Natural killer cell (primary cell): ENCODE results near the gene CEP78. TPM values are rescaled to one million over a fixed set of nuclear protein-coding genes. Genes with fewer than 3 reads are reported as not detected.

Experiments
- ATAC-seq, 3 donors: fragments of 150-1000 bp in 2 of 3; fragments of 200-7000 bp in 1 of 3; cut with Tn5 transposase; 1 replicate in 1 of 3; 2 replicates in 2 of 3; pipeline ENCODE4 v1.10.0; 2021; ENCODE audit warnings: mild to moderate bottlenecking in 2 of 3, moderate library complexity in 2 of 3
- DNase-seq, 2 donors: peaks; one replicate each; pipeline versions ENCODE4 v3.0.0 to v3.0.0-alpha.2; 2013 to 2021; ENCODE audit warnings: mixed read lengths in 1 of 2
- H3K27ac ChIP-seq: one replicate; pipeline ENCODE4 v1.5.1; 2013; ENCODE audit warnings: mild to moderate bottlenecking, low read length
- H3K27me3 ChIP-seq: one replicate; pipeline ENCODE4 v1.6.1; 2013; ENCODE audit warnings: low read length; ENCODE audit not compliant: control insufficient read depth, insufficient read depth
- H3K36me3 ChIP-seq: one replicate; pipeline ENCODE4 v1.6.1; 2013; ENCODE audit warnings: low read length; ENCODE audit not compliant: control insufficient read depth, insufficient read depth
- H3K4me1 ChIP-seq: one replicate; pipeline ENCODE4 v1.6.1; 2013; ENCODE audit warnings: low read length; ENCODE audit not compliant: control insufficient read depth, insufficient read depth
- H3K4me3 ChIP-seq: one replicate; pipeline ENCODE4 v1.5.1; 2013; ENCODE audit warnings: low read length
- H3K9me3 ChIP-seq: one replicate; pipeline ENCODE4 v1.6.1; 2013; ENCODE audit warnings: low read length; ENCODE audit not compliant: control insufficient read depth, insufficient read depth
- H3K27ac Mint-ChIP-seq, 2 donors: one replicate each; pipeline ENCODE4 v1.8.0; 2022; ENCODE audit warnings: mild to moderate bottlenecking in 2 of 2, mixed read lengths in 2 of 2, moderate library complexity in 1 of 2
- H3K27me3 Mint-ChIP-seq, 2 donors: one replicate each; pipeline ENCODE4 v1.8.0; 2022; ENCODE audit warnings: low read depth in 2 of 2, mixed read lengths in 2 of 2
- H3K36me3 Mint-ChIP-seq: one replicate; pipeline ENCODE4 v1.8.0; 2022; ENCODE audit warnings: mixed read lengths
- H3K4me1 Mint-ChIP-seq, 2 donors: one replicate each; pipeline ENCODE4 v1.8.0; 2022; ENCODE audit warnings: mixed read lengths in 2 of 2
- H3K4me3 Mint-ChIP-seq: one replicate; pipeline ENCODE4 v1.8.0; 2022; ENCODE audit warnings: mild to moderate bottlenecking, moderate library complexity, mixed read lengths
- H3K9me3 Mint-ChIP-seq, 2 donors: one replicate each; pipeline ENCODE4 v1.8.0; 2022; ENCODE audit warnings: mixed read lengths in 2 of 2
- WGBS: methylation state at CpG from one replicate; pipeline ENCODE4 v1.1.7; 2013; ENCODE audit warnings: missing lambda C conversion rate; ENCODE audit not compliant: insufficient coverage; 5-methylcytosine and 5-hydroxymethylcytosine counted together
- intact Hi-C: fragments of 100-400 bp; cut with micrococcal nuclease; formaldehyde crosslinking; loops from one replicate; pipeline ENCODE4 v1.14.2; 2022
- total RNA-seq, 4 donors: library from RNA; stranded (reverse); fragments of 120-200 nt in 1 of 4; gene quantifications; one replicate each; pipeline versions ENCODE4 v1.2.3 to v1.2.4, GENCODE V29; 2013 to 2022
- TF ChIP-seq, protein P1 (sequence below): fragments of 200-600 bp; IDR thresholded peaks from one replicate; pipeline ENCODE4 v1.8.0; 2022; ENCODE audit warnings: antibody characterized with exemption

The CEP78 gene
- total RNA-seq, 3 donors from 2014 or later (not counting 1 experiment from before 2014, with no cell fraction given) = 204 to 304 (median 253) TPM

DNA sequence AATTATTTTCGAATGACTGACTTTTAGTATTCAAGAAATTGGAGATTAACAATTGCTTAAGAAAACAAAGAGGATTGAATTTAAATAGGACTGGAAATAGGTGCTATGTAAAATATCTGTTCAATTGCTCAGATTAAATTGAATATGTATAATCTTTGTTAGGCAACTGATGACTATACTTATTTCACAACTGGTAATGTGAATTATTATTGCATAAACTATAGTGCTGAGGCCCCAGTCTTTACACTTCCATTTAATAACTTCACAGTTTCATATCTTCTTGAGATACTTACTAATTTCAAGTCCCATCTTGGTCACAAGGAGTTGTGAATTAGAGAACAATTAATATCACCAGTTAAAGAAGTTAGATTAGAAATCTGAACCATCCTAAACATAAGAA lies 16.7 kb downstream of the CEP78 start:
- Mint-ChIP-seq H3K27me3 (no peaks in the 10 kb centered on the region), H3K36me3 (peaks cover 36% of the 10 kb centered on the region), H3K4me1 (peaks cover 26 to 42% of the 10 kb centered on the region in 2 donors), H3K27ac (peak overlapping the region; percentile 70 to 78), H3K4me3 (no peak overlapping the region), H3K9me3 (no peaks in the 10 kb centered on the region)
- peaks cover 74% of the 10 kb centered on the region for H3K36me3 ChIP-seq
- no peaks in the 10 kb centered on the region for H3K9me3 ChIP-seq
- peak in 1 of 3 donors; percentile 32 for ATAC-seq
- no CpG with 5 or more reads among the region's 1 CpG for WGBS
- no peak for DNase-seq
- H3K4me3 ChIP-seq = no peak overlapping the region
- H3K27ac ChIP-seq = no peak overlapping the region
- TF ChIP-seq, protein P1, sequence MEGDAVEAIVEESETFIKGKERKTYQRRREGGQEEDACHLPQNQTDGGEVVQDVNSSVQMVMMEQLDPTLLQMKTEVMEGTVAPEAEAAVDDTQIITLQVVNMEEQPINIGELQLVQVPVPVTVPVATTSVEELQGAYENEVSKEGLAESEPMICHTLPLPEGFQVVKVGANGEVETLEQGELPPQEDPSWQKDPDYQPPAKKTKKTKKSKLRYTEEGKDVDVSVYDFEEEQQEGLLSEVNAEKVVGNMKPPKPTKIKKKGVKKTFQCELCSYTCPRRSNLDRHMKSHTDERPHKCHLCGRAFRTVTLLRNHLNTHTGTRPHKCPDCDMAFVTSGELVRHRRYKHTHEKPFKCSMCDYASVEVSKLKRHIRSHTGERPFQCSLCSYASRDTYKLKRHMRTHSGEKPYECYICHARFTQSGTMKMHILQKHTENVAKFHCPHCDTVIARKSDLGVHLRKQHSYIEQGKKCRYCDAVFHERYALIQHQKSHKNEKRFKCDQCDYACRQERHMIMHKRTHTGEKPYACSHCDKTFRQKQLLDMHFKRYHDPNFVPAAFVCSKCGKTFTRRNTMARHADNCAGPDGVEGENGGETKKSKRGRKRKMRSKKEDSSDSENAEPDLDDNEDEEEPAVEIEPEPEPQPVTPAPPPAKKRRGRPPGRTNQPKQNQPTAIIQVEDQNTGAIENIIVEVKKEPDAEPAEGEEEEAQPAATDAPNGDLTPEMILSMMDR = no peak
- H3K27me3 ChIP-seq = no peaks in the 10 kb centered on the region
- intact Hi-C loops = no loop called here
- no peaks in the 10 kb centered on the region for H3K4me1 ChIP-seq

DNA sequence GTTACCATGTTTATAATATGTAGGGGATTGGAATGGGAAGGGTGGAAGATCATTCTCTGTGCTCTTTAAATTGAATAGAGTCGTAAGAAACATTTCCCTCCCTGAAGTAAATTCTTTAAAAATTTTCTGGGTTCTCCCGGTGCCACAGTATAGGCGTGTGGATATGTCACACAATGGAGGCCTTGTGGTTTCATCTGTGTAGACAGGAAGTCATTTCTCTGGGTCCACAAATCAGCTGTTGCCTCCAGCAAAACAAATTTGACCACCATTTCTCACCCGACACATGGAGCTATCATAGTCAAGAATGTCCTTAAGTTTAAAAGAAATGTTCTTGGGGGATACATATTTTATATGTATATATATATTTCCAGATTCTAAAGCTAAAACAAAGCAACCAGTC lies 17.4 kb downstream of the CEP78 start:
- no peaks in the 10 kb centered on the region for H3K4me1 ChIP-seq
- peaks cover 19 to 38% of the 10 kb centered on the region in 2 donors for H3K4me1 Mint-ChIP-seq
- no peaks in the 10 kb centered on the region for H3K9me3 ChIP-seq
- TF ChIP-seq, protein P1 = no peak
- H3K27me3 Mint-ChIP-seq = no peaks in the 10 kb centered on the region
- H3K36me3 Mint-ChIP-seq = peaks cover 35% of the 10 kb centered on the region
- H3K4me3 Mint-ChIP-seq = no peak overlapping the region
- DNase-seq (no peak), ATAC-seq (peak; percentile 43 to 84 (median 80))
- H3K4me3 ChIP-seq = no peak overlapping the region
- no peak overlapping the region for H3K27ac ChIP-seq
- WGBS = 50% methylated on average over 3 of the region's 4 CpGs
- H3K9me3 Mint-ChIP-seq = no peaks in the 10 kb centered on the region
- H3K27ac Mint-ChIP-seq = peak overlapping the region; percentile 70 to 78
- no peaks in the 10 kb centered on the region for H3K27me3 ChIP-seq
- intact Hi-C loops = no loop called here
- H3K36me3 ChIP-seq = peaks cover 76% of the 10 kb centered on the region

DNA sequence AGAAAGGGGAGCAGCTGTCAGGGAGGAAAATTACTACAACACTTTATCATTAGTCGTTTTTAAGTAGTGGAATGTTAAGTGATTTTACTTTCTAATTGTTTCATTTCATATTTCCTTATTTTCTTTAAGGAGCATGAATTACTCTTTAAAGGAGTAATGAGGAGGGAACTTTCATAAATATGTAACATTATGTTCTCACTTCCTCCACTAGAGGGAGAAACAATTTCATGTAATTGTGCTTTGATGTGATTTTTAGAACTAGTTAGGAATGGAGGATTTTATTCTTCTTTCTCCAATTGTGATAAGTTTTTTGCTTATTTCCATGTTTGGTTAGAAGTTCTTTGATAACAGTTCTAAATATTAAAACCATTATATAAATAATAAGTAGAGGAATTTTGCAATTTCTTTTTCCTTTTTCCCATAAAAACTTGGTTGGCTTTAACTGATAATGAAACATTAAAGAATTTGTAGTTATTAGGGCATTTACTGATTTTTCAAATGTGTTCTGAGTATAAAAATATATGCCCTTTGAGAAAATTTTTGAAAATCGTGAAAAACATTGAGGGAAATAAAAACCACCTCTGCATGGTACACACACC lies 25.6 kb downstream of the CEP78 start:
- H3K27me3 ChIP-seq = no peaks in the 10 kb centered on the region
- Mint-ChIP-seq H3K36me3 (peaks cover 22% of the 10 kb centered on the region), H3K9me3 (no peaks in the 10 kb centered on the region), H3K4me3 (no peak overlapping the region), H3K27ac (peak overlapping the region in 1 of 2 donors; percentile 56), H3K4me1 (peaks cover 5 to 16% of the 10 kb centered on the region in 2 donors), H3K27me3 (no peaks in the 10 kb centered on the region)
- no peak overlapping the region for H3K27ac ChIP-seq
- intact Hi-C loops = loop anchor here (2.0 kb wide), 1 partner anchor 107 kb away; no protein-coding TSS in a partner anchor
- peaks cover 67% of the 10 kb centered on the region for H3K36me3 ChIP-seq
- H3K4me1 ChIP-seq = no peaks in the 10 kb centered on the region
- H3K9me3 ChIP-seq = no peaks in the 10 kb centered on the region
- DNase-seq = peak in 1 of 2 donors; percentile 55
- WGBS = no CpG with 5 or more reads among the region's 2 CpGs
- ATAC-seq = peak in 2 of 3 donors; percentile 53 to 62
- no peak overlapping the region for H3K4me3 ChIP-seq
- TF ChIP-seq, protein P1 = peak; percentile 79

DNA sequence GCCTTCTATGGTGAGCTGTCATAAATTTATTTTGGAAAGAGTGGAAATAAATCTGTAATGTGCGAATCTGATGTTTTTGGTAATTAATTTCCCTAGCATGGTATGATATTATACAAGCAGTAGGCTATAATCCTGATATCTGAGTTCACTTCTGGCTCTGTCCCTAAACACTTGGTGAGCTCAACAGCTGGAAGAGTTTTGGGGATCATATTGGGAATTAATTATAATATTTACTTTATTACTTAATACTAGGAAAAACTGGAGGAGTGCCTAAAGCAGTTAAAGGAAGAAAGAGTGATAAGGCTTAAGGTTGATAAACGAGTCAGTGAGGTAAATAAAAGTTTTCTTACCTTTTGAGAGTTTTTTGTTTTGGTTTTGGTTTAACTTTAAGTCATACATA lies 26.8 kb downstream of the CEP78 start:
- no peaks in the 10 kb centered on the region for H3K4me1 ChIP-seq
- H3K4me3 ChIP-seq = no peak overlapping the region
- Mint-ChIP-seq H3K27ac (no peak overlapping the region), H3K4me3 (no peak overlapping the region), H3K27me3 (no peaks in the 10 kb centered on the region), H3K4me1 (peaks cover 0 to 5% of the 10 kb centered on the region in 2 donors), H3K36me3 (peaks cover 15% of the 10 kb centered on the region), H3K9me3 (no peaks in the 10 kb centered on the region)
- no peaks in the 10 kb centered on the region for H3K9me3 ChIP-seq
- H3K27me3 ChIP-seq = no peaks in the 10 kb centered on the region
- H3K36me3 ChIP-seq = peaks cover 67% of the 10 kb centered on the region
- intact Hi-C loops = no loop called here
- ATAC-seq (no peak), DNase-seq (no peak)
- H3K27ac ChIP-seq = no peak overlapping the region
- 100% methylated on average over 1 of the region's 2 CpGs for WGBS
- TF ChIP-seq, protein P1 = no peak
